Endodermal cell (in vitro differentiated cells): ENCODE data around the gene C1orf21. TPM values are rescaled to one million over a fixed set of nuclear protein-coding genes. Genes with fewer than 3 reads are reported as not detected.

ENCODE experiments used
- DNase-seq: peaks from one replicate; pipeline ENCODE4 v3.0.0-alpha.2; 2017
- H3K27ac ChIP-seq: 2 replicates; pipeline ENCODE4 v1.5.1; 2013; ENCODE audit warnings: mild to moderate bottlenecking, low read depth, low read length, moderate library complexity
- H3K27me3 ChIP-seq: 2 replicates; pipeline ENCODE4 v1.6.1; 2013; ENCODE audit warnings: mild to moderate bottlenecking, low read length, moderate library complexity; ENCODE audit not compliant: insufficient read depth, control insufficient read depth, poor library complexity, severe bottlenecking
- H3K36me3 ChIP-seq: 2 replicates; pipeline ENCODE4 v1.7.0; 2013; ENCODE audit warnings: mild to moderate bottlenecking, low read length, moderate library complexity; ENCODE audit not compliant: control insufficient read depth, insufficient read depth
- H3K4me1 ChIP-seq: one replicate; pipeline ENCODE4 v1.7.0; 2013; ENCODE audit warnings: low read length; ENCODE audit not compliant: control insufficient read depth, insufficient read depth
- H3K4me3 ChIP-seq: 2 replicates; pipeline ENCODE4 v1.5.1; 2013; ENCODE audit warnings: mild to moderate bottlenecking, low read length, moderate library complexity
- H3K9ac ChIP-seq: 2 replicates; pipeline ENCODE4 v1.6.1; 2013; ENCODE audit warnings: mild to moderate bottlenecking, low read length, moderate library complexity; ENCODE audit not compliant: poor library complexity, severe bottlenecking; ENCODE audit errors: extremely low read depth
- H3K9me3 ChIP-seq: 2 replicates; pipeline ENCODE4 v1.6.1; 2013; ENCODE audit warnings: mild to moderate bottlenecking, low read length, moderate library complexity; ENCODE audit not compliant: control insufficient read depth
- H3K27ac Mint-ChIP-seq: 2 replicates; pipeline ENCODE4 v1.8.0; 2020; ENCODE audit warnings: mixed read lengths
- H3K27me3 Mint-ChIP-seq: 2 replicates; pipeline ENCODE4 v1.8.0; 2021; ENCODE audit warnings: mild to moderate bottlenecking, mixed read lengths; ENCODE audit not compliant: insufficient read depth
- H3K36me3 Mint-ChIP-seq: 2 replicates; pipeline ENCODE4 v1.8.0; 2020; ENCODE audit warnings: low read depth, mixed read lengths
- H3K4me1 Mint-ChIP-seq: 2 replicates; pipeline ENCODE4 v1.8.0; 2020; ENCODE audit warnings: mixed read lengths
- H3K4me3 Mint-ChIP-seq: 2 replicates; pipeline ENCODE4 v1.8.0; 2020; ENCODE audit warnings: mild to moderate bottlenecking, moderate library complexity, mixed read lengths
- H3K9me3 Mint-ChIP-seq: 2 replicates; pipeline ENCODE4 v1.8.0; 2020; ENCODE audit warnings: mild to moderate bottlenecking, mixed read lengths
- CTCF ChIP-seq: fragments of 200-600 bp; sonication (generic); conservative IDR thresholded peaks from 2 replicates; pipeline ENCODE4 v1.5.0; 2021; ENCODE audit warnings: antibody characterized with exemption, mild to moderate bottlenecking
- WGBS, 2 experiments: methylation state at CpG; one replicate each; pipeline versions ENCODE4 v1.1.5 to v1.1.7; 2013; ENCODE audit warnings: missing lambda C conversion rate in 2 of 2, mixed read lengths in 1 of 2; ENCODE audit not compliant: insufficient coverage in 1 of 2, insufficient read length in 1 of 2; 5-methylcytosine and 5-hydroxymethylcytosine counted together
- total RNA-seq, 2 donors: library from RNA; stranded (reverse); fragmentation: NEBNext Ultra II Directional in 1 of 2; extraction: Animal tissue kit (Norgen Biotek cat#: 25700) in 1 of 2; gene quantifications; 2 replicates in 1 of 2; 3 replicates in 1 of 2; pipeline ENCODE4 v1.2.1, GENCODE V29; 2021

The C1orf21 gene
- total RNA-seq, 2 donors from 2014 or later: 9.1 to 10.2 TPM

- H3K9ac ChIP-seq: no peak overlapping the region
- peaks cover 25% of the 10 kb centered on the region for H3K27me3 Mint-ChIP-seq
- no peaks in the 10 kb centered on the region for H3K27me3 ChIP-seq
- H3K4me1 ChIP-seq: peaks cover under 1% of the 10 kb centered on the region
- H3K4me3 Mint-ChIP-seq: no peak overlapping the region
- H3K9me3 Mint-ChIP-seq: peaks cover 13% of the 10 kb centered on the region
- 96 to 100% methylated on average over 2 of the region's 2 CpGs for WGBS, 2 experiments
- TF ChIP-seq CTCF: no peak
- no peaks in the 10 kb centered on the region for H3K36me3 Mint-ChIP-seq
- H3K9me3 ChIP-seq: peaks cover 4% of the 10 kb centered on the region
- no peak overlapping the region for H3K4me3 ChIP-seq
- H3K27ac ChIP-seq: no peak overlapping the region
- H3K27ac Mint-ChIP-seq: no peak overlapping the region
- no peak for DNase-seq
- peaks cover 7% of the 10 kb centered on the region for H3K4me1 Mint-ChIP-seq
- H3K36me3 ChIP-seq: peaks cover 3% of the 10 kb centered on the region
These were observed 40.9 kb downstream of the C1orf21 start for GRCh38 chr1:184427722-184428121.

GRCh38 chr1:184428604-184429003, 41.8 kb downstream of the C1orf21 start:
- no peaks in the 10 kb centered on the region for H3K27me3 ChIP-seq
- H3K36me3 Mint-ChIP-seq: no peaks in the 10 kb centered on the region
- H3K9me3 Mint-ChIP-seq: peaks cover 13% of the 10 kb centered on the region
- no peak overlapping the region for H3K27ac Mint-ChIP-seq
- peaks cover 4% of the 10 kb centered on the region for H3K9me3 ChIP-seq
- H3K9ac ChIP-seq: no peak overlapping the region
- H3K4me3 Mint-ChIP-seq: no peak overlapping the region
- no peaks in the 10 kb centered on the region for H3K4me1 ChIP-seq
- no peak overlapping the region for H3K4me3 ChIP-seq
- peaks cover under 1% of the 10 kb centered on the region for H3K4me1 Mint-ChIP-seq
- no peak for DNase-seq
- peaks cover 3% of the 10 kb centered on the region for H3K36me3 ChIP-seq
- H3K27me3 Mint-ChIP-seq: peaks cover 23% of the 10 kb centered on the region
- TF ChIP-seq CTCF: peak; percentile 69
- H3K27ac ChIP-seq: no peak overlapping the region

- peaks cover 4% of the 10 kb centered on the region for H3K9me3 ChIP-seq
- WGBS, 2 experiments: 78 to 93% methylated on average over 1 to 3 of the region's 3 CpGs
These were observed 42.5 kb downstream of the C1orf21 start for GRCh38 chr1:184429335-184429734.

More at GRCh38 chr1:184429335-184429734, 42.5 kb downstream of the C1orf21 start:
- Mint-ChIP-seq H3K36me3 (no peaks in the 10 kb centered on the region), H3K4me1 (peaks cover 4% of the 10 kb centered on the region), H3K4me3 (no peak overlapping the region), H3K27ac (no peak overlapping the region), H3K9me3 (peaks cover 13% of the 10 kb centered on the region), H3K27me3 (peaks cover 18% of the 10 kb centered on the region)
- Histone ChIP-seq H3K9ac (no peak overlapping the region), H3K4me1 (peaks cover 2% of the 10 kb centered on the region), H3K36me3 (peaks cover 3% of the 10 kb centered on the region), H3K27me3 (no peaks in the 10 kb centered on the region), H3K4me3 (no peak overlapping the region), H3K27ac (no peak overlapping the region)
- TF ChIP-seq CTCF: no peak
- no peak for DNase-seq
